ENCODE results near the gene TARS1. TPM values are rescaled to one million over a fixed set of nuclear protein-coding genes. Genes with fewer than 3 reads are reported as not detected.

The TARS1 gene
- total RNA-seq, 1 donor from 2014 or later = 407 TPM

- Histone ChIP-seq H3K4me3 (ENCODE audit: low read depth, low read length) (no peak overlapping the region), H3K36me3 (ENCODE audit: control insufficient read depth, insufficient read depth, low read length) (no peaks in the 10 kb centered on the region), H3K27me3 (ENCODE audit: control insufficient read depth, insufficient read depth, low read length) (no peaks in the 10 kb centered on the region)
- TF ChIP-seq CTCF (IDR thresholded peaks at IDR 0.05; ENCODE audit: insufficient read depth, low read length, severe bottlenecking) = no peak
- DNase-seq (ENCODE audit: low read depth) = no peak
- no peak for FAIRE-seq
Measured at GRCh38 chr5:33408816-33409215, 31.9 kb upstream of the TARS1 start.

GRCh38 chr5:33409435-33410170, 31.2 kb upstream of the TARS1 start:
- no peak overlapping the region for H3K4me3 ChIP-seq (ENCODE audit: low read depth, low read length)
- no peak for TF ChIP-seq CTCF (IDR thresholded peaks at IDR 0.05; ENCODE audit: insufficient read depth, low read length, severe bottlenecking)
- no peaks in the 10 kb centered on the region for H3K36me3 ChIP-seq (ENCODE audit: control insufficient read depth, insufficient read depth, low read length)
- H3K27me3 ChIP-seq (ENCODE audit: control insufficient read depth, insufficient read depth, low read length) = no peaks in the 10 kb centered on the region
- DNase-seq (ENCODE audit: low read depth) (no peak), FAIRE-seq (no peak)

- Histone ChIP-seq H3K36me3 (ENCODE audit: control insufficient read depth, insufficient read depth, low read length) (no peaks in the 10 kb centered on the region), H3K27me3 (ENCODE audit: control insufficient read depth, insufficient read depth, low read length) (no peaks in the 10 kb centered on the region), H3K4me3 (ENCODE audit: low read depth, low read length) (no peak overlapping the region)
- FAIRE-seq = no peak
- TF ChIP-seq CTCF (IDR thresholded peaks at IDR 0.05; ENCODE audit: insufficient read depth, low read length, severe bottlenecking) = no peak
- DNase-seq (ENCODE audit: low read depth) = no peak
Measured at GRCh38 chr5:33410221-33410620, 30.5 kb upstream of the TARS1 start.

- no peak for TF ChIP-seq CTCF (IDR thresholded peaks at IDR 0.05; ENCODE audit: insufficient read depth, low read length, severe bottlenecking)
- no peak overlapping the region for H3K4me3 ChIP-seq (ENCODE audit: low read depth, low read length)
- no peak for DNase-seq (ENCODE audit: low read depth)
- FAIRE-seq = no peak
- H3K36me3 ChIP-seq (ENCODE audit: control insufficient read depth, insufficient read depth, low read length) = no peaks in the 10 kb centered on the region
- no peaks in the 10 kb centered on the region for H3K27me3 ChIP-seq (ENCODE audit: control insufficient read depth, insufficient read depth, low read length)
Measured at GRCh38 chr5:33411498-33411897, 29.3 kb upstream of the TARS1 start.

GRCh38 chr5:33415811-33416354, 24.9 kb upstream of the TARS1 start:
- no peaks in the 10 kb centered on the region for H3K36me3 ChIP-seq (ENCODE audit: control insufficient read depth, insufficient read depth, low read length)
- H3K27me3 ChIP-seq (ENCODE audit: control insufficient read depth, insufficient read depth, low read length) = no peaks in the 10 kb centered on the region
- H3K4me3 ChIP-seq (ENCODE audit: low read depth, low read length) = no peak overlapping the region
- FAIRE-seq = no peak
- no peak for DNase-seq (ENCODE audit: low read depth)
- no peak for TF ChIP-seq CTCF (IDR thresholded peaks at IDR 0.05; ENCODE audit: insufficient read depth, low read length, severe bottlenecking)

- no peaks in the 10 kb centered on the region for H3K27me3 ChIP-seq (ENCODE audit: control insufficient read depth, insufficient read depth, low read length)
- no peak for TF ChIP-seq CTCF (IDR thresholded peaks at IDR 0.05; ENCODE audit: insufficient read depth, low read length, severe bottlenecking)
- no peak for DNase-seq (ENCODE audit: low read depth)
- no peak overlapping the region for H3K4me3 ChIP-seq (ENCODE audit: low read depth, low read length)
- no peak for FAIRE-seq
- no peaks in the 10 kb centered on the region for H3K36me3 ChIP-seq (ENCODE audit: control insufficient read depth, insufficient read depth, low read length)
Measured at GRCh38 chr5:33417632-33418031, 23.1 kb upstream of the TARS1 start.
